Retinal pigment epithelial cell (primary cell): ENCODE results near the gene ABCA7.

Experiments
- DNase-seq: peaks from one replicate; pipeline ENCODE4 v3.0.0-alpha.2; 2010; ENCODE audit warnings: low read depth
- H3K4me3 ChIP-seq: 2 replicates; pipeline ENCODE4 v1.5.1; 2011; ENCODE audit warnings: mild to moderate bottlenecking, low read length, control low read depth, moderate library complexity
- TF ChIP-seq, protein P1 (sequence below): conservative IDR thresholded peaks from 2 replicates; pipeline ENCODE4 v1.5.1; 2011; ENCODE audit warnings: low read depth, low read length, control low read depth, inconsistent platforms

Gene ABCA7

DNA sequence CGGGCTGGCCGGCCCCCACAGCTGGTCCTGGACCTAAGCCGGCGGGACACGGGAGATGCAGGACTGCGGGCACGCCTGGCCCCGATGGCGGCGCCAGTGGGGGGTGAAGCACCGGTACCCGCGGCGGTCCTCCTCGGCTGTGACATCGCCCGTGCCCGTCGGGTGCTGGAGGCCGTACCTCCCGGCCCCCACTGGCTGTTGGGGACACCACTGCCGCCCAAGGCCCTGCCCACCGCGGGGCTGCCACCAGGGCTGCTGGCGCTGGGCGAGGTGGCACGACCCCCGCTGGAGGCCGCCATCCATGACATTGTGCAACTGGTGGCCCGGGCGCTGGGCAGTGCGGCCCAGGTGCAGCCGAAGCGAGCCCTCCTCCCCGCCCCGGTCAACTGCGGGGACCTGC is 36.6 kb upstream of the ABCA7 start:
- TF ChIP-seq, protein P1, sequence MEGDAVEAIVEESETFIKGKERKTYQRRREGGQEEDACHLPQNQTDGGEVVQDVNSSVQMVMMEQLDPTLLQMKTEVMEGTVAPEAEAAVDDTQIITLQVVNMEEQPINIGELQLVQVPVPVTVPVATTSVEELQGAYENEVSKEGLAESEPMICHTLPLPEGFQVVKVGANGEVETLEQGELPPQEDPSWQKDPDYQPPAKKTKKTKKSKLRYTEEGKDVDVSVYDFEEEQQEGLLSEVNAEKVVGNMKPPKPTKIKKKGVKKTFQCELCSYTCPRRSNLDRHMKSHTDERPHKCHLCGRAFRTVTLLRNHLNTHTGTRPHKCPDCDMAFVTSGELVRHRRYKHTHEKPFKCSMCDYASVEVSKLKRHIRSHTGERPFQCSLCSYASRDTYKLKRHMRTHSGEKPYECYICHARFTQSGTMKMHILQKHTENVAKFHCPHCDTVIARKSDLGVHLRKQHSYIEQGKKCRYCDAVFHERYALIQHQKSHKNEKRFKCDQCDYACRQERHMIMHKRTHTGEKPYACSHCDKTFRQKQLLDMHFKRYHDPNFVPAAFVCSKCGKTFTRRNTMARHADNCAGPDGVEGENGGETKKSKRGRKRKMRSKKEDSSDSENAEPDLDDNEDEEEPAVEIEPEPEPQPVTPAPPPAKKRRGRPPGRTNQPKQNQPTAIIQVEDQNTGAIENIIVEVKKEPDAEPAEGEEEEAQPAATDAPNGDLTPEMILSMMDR = no peak
- DNase-seq = no peak
- no peak overlapping the region for H3K4me3 ChIP-seq

DNA sequence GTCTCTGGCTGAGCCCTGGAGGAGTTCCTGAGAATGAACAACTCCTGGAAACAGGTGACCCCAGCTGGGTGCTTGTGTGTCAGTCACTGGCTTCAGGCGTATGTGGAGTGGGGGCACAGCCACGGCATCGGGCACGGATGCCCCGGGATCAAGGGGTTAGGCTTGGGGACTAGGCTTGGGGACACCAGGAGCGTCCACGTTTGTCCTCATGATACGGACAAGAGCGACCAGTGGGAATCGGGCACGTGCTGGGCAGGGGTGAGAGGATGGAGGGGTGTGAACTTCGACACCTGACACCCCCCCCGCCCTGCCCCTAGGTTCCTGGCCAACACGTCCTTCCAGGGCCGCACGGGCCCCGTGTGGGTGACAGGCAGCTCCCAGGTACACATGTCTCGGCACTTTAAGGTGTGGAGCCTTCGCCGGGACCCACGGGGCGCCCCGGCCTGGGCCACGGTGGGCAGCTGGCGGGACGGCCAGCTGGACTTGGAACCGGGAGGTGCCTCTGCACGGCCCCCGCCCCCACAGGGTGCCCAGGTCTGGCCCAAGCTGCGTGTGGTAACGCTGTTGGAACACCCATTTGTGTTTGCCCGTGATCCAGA is 35.6 kb upstream of the ABCA7 start:
- H3K4me3 ChIP-seq = no peak overlapping the region
- DNase-seq = no peak
- TF ChIP-seq, protein P1 = no peak

DNA sequence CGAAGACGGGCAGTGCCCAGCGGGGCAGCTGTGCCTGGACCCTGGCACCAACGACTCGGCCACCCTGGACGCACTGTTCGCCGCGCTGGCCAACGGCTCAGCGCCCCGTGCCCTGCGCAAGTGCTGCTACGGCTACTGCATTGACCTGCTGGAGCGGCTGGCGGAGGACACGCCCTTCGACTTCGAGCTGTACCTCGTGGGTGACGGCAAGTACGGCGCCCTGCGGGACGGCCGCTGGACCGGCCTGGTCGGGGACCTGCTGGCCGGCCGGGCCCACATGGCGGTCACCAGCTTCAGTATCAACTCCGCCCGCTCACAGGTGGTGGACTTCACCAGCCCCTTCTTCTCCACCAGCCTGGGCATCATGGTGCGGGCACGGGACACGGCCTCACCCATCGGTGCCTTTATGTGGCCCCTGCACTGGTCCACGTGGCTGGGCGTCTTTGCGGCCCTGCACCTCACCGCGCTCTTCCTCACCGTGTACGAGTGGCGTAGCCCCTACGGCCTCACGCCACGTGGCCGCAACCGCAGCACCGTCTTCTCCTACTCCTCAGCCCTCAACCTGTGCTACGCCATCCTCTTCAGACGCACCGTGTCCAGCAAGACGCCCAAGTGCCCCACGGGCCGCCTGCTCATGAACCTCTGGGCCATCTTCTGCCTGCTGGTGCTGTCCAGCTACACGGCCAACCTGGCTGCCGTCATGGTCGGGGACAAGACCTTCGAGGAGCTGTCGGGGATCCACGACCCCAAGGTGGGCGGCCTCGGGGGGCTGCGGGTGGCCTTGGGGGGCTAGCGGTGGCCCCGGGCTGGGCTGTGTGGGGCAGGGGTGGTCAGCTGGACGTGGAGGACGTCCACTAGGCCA is 34.9 kb upstream of the ABCA7 start:
- no peak overlapping the region for H3K4me3 ChIP-seq
- no peak for DNase-seq
- TF ChIP-seq, protein P1 = no peak

DNA sequence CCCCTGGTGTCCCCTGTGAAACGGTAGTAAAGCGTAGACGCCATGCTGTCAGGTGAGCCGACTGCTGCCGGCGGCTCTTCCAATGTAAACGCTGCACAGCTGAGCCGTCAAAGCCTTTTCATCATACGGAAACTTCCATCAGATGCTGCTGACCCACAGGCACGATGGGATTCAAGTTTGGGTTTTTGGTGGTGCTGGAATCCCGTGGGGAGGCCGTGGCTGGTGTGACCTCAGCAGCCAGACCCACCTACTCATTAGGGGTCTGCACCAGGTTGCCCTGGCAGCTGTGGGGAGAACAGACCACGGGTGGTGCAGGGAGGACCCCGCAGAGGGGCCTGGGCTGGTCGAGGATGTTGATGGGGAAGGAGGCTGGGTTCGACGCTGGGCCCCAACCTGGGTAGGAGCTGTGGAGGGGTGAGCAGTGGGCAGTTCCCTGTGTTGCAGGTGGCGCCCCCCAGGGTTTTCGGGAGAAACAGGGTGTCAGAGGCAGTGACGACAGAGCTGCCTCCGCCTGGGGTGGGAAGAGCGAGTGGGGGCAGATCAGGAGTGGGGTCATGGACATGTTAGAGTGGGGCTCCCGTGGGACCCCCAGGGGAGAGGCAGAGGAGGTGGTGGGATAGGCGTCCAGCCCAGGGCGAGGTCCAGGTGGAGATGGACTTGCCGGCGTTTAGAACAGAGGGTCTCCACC is 33.1 kb upstream of the ABCA7 start:
- H3K4me3 ChIP-seq = no peak overlapping the region
- TF ChIP-seq, protein P1 = peak; percentile 1
- DNase-seq = no peak

DNA sequence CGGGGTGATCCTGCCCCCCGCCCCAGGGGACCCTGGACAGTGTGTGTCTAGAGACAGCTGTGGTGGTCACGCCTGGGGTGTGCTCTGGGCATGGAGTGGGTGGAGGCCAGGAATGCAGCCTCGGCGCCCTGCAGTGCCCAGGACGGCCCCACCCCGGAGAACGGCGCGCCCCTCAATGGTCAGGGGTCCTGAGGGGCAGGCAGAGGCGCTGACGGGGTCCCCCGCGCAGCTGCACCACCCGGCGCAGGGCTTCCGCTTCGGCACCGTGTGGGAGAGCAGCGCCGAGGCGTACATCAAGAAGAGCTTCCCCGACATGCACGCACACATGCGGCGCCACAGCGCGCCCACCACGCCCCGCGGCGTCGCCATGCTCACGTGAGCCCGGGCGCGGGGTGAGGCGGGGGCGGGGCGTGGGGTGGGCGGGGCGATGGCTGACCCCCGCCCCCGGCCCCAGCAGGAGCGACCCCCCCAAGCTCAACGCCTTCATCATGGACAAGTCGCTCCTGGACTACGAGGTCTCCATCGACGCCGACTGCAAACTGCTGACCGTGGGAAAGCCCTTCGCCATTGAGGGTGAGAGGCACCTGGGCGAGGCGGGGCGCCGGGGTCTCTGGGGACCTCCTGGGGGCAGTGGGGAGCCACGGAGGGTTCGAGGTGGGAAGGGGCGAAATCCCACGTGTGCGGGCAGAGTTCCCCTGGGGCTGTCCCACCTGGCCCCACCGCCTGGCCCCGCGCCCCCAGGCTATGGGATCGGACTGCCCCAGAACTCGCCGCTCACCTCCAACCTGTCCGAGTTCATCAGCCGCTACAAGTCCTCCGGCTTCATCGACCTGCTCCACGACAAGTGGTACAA is 32.3 kb upstream of the ABCA7 start:
- TF ChIP-seq, protein P1 = no peak
- no peak overlapping the region for H3K4me3 ChIP-seq
- DNase-seq = no peak

DNA sequence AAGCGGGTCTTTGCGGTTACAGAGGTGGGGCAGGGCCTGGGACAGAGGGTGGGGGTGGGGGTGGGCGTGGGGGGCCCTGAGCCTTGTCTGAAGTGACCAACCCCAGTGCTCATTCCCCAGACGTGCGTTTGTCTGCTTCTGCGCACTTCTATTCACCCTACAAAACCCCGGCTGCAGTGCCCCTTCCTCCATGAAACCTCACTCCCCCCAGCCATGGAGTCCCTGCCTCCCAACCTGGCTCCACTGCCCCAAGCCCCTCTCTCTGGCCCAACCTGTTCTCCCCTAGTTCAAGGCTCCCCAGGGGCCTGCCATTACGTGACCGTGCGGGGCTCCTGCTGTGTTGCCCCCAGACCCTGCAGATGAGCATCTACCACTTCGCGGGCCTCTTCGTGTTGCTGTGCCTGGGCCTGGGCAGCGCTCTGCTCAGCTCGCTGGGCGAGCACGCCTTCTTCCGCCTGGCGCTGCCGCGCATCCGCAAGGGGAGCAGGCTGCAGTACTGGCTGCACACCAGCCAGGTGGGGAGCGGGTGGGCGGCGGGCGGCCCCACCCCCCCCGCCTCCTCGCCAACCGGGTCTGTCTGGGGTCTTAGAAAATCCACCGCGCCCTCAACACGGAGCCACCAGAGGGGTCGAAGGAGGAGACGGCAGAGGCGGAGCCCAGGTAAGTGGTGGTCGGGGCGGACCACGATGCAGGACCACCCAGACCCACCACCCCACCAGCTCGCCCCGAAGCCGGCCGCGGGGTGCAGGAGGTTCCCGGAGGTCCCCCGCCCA is 31.5 kb upstream of the ABCA7 start:
- no peak for DNase-seq
- TF ChIP-seq, protein P1 = no peak
- no peak overlapping the region for H3K4me3 ChIP-seq
